Activated CD8-positive, alpha-beta memory T cell treated with anti-CD3 and anti-CD28 coated beads, Interleukin-2, amount 50 U/mL, for 48 hours (primary cell): ENCODE measurements around the gene LSG1.

Experiments used
- DNase-seq: peaks from one replicate; pipeline ENCODE4 v3.0.0-alpha.2; 2020

Gene LSG1

GRCh38 chr3:194671900-194672808 lies at the start of gene LSG1:
TSS of gene LSG1 (minus strand) at chr3:194672191. CDS start at chr3:194672162, 29 bp downstream.
- DNase-seq, result peak; percentile 92

- DNase-seq, result no peak
Observed at GRCh38 chr3:194720048-194720447, 48.1 kb upstream of the LSG1 start.

- no peak for DNase-seq
Observed at GRCh38 chr3:194718079-194718478, 46.1 kb upstream of the LSG1 start.

- DNase-seq, result no peak
Observed at GRCh38 chr3:194715022-194715800, 43.2 kb upstream of the LSG1 start.

- DNase-seq, result no peak
Observed at GRCh38 chr3:194714564-194714963, 42.6 kb upstream of the LSG1 start.

- DNase-seq, result no peak
Observed at GRCh38 chr3:194714137-194714455, 42.1 kb upstream of the LSG1 start.

- no peak for DNase-seq
Observed at GRCh38 chr3:194713299-194714136, 41.5 kb upstream of the LSG1 start.

GRCh38 chr3:194711913-194712312 lies 39.9 kb upstream of the LSG1 start:
- DNase-seq, result no peak

- DNase-seq, result no peak
Observed at GRCh38 chr3:194711286-194711685, 39.3 kb upstream of the LSG1 start.

GRCh38 chr3:194707147-194707540 lies 35.2 kb upstream of the LSG1 start:
- DNase-seq, result no peak

- no peak for DNase-seq
Observed at GRCh38 chr3:194705761-194706160, 33.8 kb upstream of the LSG1 start.

- DNase-seq, result no peak
Observed at GRCh38 chr3:194705227-194705626, 33.2 kb upstream of the LSG1 start.

GRCh38 chr3:194702545-194702944 lies 30.6 kb upstream of the LSG1 start:
- no peak for DNase-seq

GRCh38 chr3:194696702-194697101 lies 24.7 kb upstream of the LSG1 start:
- no peak for DNase-seq

- no peak for DNase-seq
Observed at GRCh38 chr3:194691481-194692283, 19.7 kb upstream of the LSG1 start.

- DNase-seq, result no peak
Observed at GRCh38 chr3:194690501-194691372, 18.7 kb upstream of the LSG1 start.

- no peak for DNase-seq
Observed at GRCh38 chr3:194689493-194689944, 17.5 kb upstream of the LSG1 start.

GRCh38 chr3:194688946-194689345 lies 17.0 kb upstream of the LSG1 start:
- DNase-seq, result peak; percentile 32

GRCh38 chr3:194688200-194688740 lies 16.3 kb upstream of the LSG1 start:
- DNase-seq, result no peak

- DNase-seq, result peak; percentile 89
Observed at GRCh38 chr3:194687638-194688199, 15.7 kb upstream of the LSG1 start.
